Stimulated activated CD8-positive, alpha-beta memory T cell treated with anti-CD3 and anti-CD28 coated beads, Interleukin-7, amount 100 ng/mL, for 48 hours (primary cell): ENCODE measurements around the gene FOS.
"Not testable (repeated sequence)": the region's sequence is repeated elsewhere in the genome, so short reads cannot be mapped to it uniquely, and the experiment has no call there.

Experiments
- DNase-seq, 2 donors: peaks; one replicate each; pipeline ENCODE4 v3.0.0-alpha.2; 2020; ENCODE audit warnings: low read depth in 1 of 2; ENCODE audit errors: extremely low read depth in 1 of 2

Gene FOS

GRCh38 chr14:75278422-75279152, at the start of gene FOS:
TSS of gene FOS (plus strand) at chr14:75278828. CDS start at chr14:75278983, 155 bp downstream.
- peak; percentile 68 to 86 for DNase-seq

DNA sequence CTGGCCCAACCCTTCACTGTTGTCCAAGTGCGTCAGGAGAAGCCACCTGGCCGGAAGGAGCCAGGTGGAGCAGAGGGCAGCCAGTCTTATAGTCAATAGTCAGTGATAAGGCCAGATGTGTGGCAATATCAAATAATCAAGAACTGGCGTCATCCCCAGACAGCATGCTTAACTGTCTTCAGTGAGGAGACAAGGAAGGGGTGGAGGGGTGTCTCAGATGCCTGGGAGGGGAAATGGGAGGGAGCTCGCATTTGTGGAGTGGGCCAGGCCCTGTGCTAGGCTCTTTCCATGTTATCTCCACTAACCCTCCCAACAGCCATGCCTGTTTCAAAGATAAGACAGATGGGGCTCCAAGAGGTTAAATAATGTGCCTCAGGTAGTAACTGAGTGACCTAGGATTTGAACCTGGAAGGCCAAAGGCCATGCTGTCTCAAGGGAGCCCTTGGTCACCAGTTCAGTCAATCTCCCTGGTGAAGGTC, 48.9 kb upstream of the FOS start:
- DNase-seq, result no peak

GRCh38 chr14:75230140-75230792, 48.4 kb upstream of the FOS start:
- DNase-seq, result peak in 1 of 2 donors; percentile 22

DNA sequence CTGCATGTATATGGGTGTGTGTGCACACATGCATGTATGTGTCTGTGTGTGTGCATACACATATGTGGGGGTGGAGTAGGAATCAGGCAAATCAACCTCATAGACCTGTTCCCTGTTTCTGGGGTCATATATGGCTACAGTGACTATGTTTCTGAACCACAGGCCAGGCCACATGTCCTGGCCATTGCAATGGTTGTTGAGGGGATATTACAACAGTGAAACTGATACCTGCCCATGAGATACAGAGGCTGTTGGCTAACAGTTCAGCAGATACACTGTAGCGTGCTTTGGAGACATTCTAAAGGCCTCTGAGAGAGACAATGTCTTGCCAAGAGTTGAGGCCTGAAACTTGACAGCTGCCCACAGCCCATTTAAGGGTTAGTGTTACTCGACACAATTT, 47.3 kb upstream of the FOS start:
- DNase-seq, result no peak

DNA sequence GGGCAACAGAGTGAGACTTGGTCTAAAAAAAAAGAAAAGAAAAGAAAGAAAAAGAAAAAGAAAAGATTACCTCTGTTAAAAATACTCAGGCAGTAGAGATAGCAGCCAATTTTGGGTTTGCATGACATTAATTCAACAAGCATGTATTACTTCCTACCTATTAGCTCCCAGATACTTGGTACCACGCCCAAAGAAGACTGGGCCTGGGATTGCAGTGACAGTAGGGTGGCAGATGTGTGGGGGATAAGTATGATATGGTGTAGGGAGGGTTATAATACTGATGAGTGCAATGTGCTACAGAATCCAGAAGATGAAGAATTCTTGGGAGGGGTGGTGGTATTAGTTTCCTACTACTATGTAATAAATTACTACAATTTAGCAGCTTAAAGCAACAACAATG, 46.4 kb upstream of the FOS start:
- no peak for DNase-seq

GRCh38 chr14:75232597-75232996, 46.0 kb upstream of the FOS start:
- no peak for DNase-seq

DNA sequence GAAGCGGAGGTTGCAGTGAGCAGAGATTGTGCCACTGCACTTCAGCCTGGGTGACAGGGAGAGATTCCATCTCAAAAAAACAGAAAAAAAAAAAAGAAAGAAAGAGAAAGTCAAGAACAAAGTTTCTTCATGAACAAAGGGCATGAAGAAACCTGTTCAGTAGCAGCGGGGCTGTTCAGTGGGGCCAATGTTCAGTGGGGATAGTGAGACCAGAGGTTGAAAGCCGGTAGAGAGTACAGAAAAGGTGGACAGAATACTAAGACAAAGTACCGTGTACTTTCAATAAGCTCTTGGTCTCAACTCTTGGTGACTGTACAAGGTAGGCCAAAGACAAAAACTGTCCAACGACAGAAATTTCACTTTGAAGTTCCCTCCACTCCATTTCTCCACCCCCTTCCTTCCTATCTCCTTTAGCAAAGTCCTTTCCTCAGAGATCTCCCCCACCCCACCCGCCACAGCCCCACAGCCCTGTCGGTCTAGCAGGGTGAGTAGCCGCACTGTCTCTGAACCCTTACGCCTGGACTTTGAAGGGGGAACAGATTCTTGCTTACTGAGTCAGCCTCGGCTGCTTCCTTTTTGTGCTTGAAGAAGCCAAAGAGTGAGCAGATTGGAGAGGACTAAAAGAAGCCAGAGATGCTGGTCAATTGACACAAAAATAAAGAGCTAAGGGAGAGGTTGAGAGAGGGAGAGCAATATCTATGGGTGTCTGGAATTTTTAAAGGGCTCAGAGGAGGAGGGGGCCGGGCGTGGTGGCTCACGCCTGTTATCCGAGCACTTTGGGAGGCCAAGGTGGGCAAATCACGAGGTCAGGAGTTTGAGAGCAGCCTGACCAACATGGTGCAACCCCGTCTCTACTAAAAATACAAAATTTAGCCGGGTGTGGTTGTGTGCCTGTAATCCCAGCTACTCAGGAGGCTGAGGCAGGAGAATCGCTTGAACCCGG, 44.2 kb upstream of the FOS start:
- no peak for DNase-seq

GRCh38 chr14:75235198-75235597, 43.4 kb upstream of the FOS start:
- not testable (repeated sequence) for DNase-seq

- DNase-seq, result no peak
These were observed 42.2 kb upstream of the FOS start for GRCh38 chr14:75236467-75236866.

GRCh38 chr14:75236901-75237419, 41.7 kb upstream of the FOS start:
- no peak for DNase-seq

- no peak for DNase-seq
These were observed 39.7 kb upstream of the FOS start for GRCh38 chr14:75238756-75239455.

- no peak for DNase-seq
These were observed 37.8 kb upstream of the FOS start for GRCh38 chr14:75240781-75241180.

DNA sequence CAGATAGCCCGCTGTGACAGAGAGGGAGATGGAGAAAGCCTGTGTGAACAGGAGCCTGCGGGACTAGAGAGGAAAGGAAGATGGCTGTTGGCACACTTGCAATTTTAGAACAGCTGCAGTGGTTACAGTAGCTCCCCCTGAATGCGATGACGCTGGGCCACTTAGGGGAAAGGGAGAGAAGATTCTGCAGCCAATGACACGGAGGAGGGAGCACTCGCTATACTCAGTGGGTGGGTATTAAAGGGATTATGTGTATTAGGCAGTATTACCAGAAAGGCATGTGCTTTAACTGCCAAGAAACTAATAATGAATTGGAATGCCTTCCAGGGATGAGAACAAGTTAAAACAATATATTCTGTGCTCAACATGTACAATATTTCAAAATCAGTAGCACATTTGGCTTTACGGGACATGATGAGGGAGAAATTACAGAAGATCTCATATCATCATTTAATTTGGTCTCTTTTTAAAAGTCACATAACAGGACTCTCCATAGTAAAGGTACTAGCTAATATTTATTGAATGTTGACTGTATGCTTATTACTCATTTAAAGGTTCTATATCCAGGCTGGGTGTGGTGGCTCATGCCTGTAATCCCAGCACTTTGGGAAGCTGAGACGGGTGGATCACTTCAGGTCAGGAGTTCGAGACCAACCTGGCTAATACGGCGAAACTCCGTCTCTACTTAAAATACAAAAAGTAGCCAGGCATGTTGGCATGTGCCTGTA, 35.9 kb upstream of the FOS start:
- no peak for DNase-seq

DNA sequence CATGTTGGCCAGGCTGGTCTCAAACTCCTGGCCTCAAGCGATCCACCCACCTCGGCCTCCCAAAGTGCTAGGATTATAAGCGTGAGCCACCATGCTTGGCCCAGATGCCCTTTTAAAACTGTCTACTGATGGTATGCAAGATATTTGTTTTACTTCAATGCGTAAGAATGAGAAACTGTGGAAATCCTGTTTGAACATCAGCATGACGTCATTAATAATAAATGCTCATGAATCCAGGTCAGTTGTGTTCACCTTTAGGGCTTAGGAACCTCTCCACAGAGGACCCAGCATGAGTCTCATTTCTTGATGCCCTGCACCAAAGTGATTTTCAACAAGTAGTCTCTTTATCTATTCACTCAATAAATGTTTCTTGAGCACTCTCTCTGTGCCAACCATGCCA, 34.5 kb upstream of the FOS start:
- no peak for DNase-seq

DNA sequence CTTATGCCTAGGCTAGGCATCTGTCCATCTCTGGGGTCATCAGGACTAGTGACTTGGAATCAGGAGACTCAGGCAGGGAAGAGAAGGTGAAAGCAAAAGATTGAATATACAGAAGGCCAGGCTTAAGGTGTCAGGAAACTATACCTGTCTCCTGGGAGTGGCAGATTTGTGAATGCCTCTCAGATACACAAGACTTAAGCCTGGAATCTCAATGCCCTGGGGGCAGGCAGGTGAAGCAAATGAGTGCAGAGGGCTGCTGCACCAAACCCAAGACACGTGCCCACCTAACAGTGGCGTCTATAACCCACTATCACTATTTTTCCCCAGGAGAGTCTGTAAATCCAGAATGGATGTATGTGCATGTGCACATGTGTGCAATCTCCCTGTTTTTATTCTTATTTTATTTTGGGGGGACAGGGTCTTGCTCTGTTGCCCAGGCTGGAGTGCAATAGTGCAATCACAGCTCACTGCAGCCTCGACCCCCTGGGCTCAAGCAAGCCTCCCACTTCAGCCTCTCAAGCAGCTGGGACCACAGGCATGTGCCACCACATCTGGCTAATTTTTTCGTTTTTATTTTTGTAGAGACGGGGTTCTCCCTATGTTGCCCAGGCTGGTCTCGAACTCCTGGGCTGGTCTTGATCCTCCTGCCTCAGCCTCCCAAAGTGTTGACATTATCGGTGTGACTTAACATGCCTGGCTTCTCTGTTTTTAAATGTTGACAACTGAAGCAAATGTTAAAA, 31.9 kb upstream of the FOS start:
- no peak for DNase-seq

GRCh38 chr14:75247286-75247922, 31.2 kb upstream of the FOS start:
- DNase-seq, result peak; percentile 49 to 78

GRCh38 chr14:75247939-75248338, 30.7 kb upstream of the FOS start:
- no peak for DNase-seq

- DNase-seq, result peak; percentile 67 to 90
These were observed 29.2 kb upstream of the FOS start for GRCh38 chr14:75249251-75249957.
